AG10803 (cell line): ENCODE results near the gene AMBRA1.

Experiments used
- DNase-seq: peaks from one replicate; pipeline ENCODE4 v3.0.0; 2010; ENCODE audit warnings: low read depth
- H3K4me3 ChIP-seq: 2 replicates; pipeline ENCODE4 v1.5.1; 2011; ENCODE audit warnings: mild to moderate bottlenecking, low read length, control low read depth
- CTCF ChIP-seq: conservative IDR thresholded peaks from 2 replicates; pipeline ENCODE4 v1.5.1; 2011; ENCODE audit warnings: mild to moderate bottlenecking, low read length, control low read depth, inconsistent platforms

The AMBRA1 gene

DNA sequence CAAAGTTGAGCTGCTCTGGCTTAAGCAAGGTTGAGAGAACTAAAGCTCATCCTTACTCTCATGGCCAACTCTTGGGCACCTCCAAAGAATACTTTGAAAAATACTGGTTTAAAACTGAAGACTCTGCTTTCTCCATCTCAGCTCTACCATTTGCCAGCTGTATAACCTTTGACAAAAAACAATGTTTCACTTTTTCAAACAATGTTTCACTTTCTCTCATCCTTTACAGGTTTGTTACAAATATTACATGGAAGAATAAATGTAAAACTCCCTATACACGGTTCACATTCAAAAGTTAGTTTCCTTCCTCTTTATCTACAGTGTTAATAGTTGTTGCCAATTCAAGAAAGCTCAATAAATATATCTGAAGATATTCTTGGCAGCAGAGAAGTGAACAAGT is 19.2 kb downstream of the AMBRA1 start:
- TF ChIP-seq CTCF: no peak
- H3K4me3 ChIP-seq: no peak overlapping the region
- no peak for DNase-seq

DNA sequence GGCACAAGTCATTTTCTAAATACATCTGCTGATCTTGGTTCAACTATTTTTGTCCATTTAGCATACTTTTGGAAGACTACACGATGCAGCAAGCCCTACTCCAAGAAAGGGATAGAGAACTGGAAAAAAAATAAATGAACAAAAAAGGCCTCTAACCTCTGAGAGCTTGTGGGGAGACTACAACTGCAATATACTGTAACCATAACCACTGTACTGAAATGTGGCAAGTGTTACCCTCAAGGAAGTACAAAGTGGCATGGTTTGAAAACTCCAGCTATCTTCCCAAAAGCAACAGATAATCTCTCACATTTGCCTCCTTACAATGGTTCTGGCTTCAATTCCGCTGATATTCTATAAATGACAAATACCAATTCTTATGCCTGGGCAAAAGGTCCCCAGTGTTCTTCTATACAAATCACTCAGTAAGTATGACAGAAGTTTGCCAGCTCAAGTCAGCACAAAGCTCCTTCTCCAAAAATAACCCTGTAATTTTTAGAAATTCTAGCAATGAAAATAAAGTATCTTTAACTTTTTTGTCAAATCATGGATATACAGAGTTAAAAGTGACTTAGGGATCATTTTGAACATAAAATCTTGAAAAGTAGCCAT is 22.9 kb downstream of the AMBRA1 start:
- DNase-seq: no peak
- no peak for TF ChIP-seq CTCF
- no peak overlapping the region for H3K4me3 ChIP-seq

DNA sequence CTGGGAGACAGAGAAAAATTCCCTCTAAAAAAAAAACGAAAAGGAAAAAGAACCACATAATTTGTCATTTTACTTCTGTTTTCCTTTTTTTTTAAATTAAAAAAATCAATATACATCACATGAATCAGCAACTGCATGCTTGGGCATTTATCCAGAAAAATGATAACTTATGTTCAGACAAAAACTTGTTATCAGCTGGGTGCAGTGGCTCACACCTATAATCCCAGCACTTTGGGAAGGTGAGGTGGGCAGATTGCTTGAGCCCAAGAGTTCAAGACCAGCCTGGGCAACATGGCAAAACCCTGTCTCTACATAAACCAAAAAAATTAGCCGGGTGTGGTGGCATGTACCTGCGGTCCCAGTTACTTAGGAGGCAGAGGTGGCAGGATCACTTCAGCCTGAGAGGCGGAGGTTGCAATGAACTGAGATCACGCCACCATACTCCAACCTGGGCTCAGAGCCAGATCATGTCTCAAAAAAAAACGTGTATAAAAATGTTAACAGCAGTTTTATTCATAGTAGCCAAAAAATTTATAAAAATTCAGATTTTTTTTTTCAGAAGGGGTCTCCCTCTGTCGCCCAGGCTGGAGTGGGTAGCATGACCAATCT is 28.5 kb downstream of the AMBRA1 start:
- no peak for TF ChIP-seq CTCF
- no peak for DNase-seq
- H3K4me3 ChIP-seq: no peak overlapping the region

DNA sequence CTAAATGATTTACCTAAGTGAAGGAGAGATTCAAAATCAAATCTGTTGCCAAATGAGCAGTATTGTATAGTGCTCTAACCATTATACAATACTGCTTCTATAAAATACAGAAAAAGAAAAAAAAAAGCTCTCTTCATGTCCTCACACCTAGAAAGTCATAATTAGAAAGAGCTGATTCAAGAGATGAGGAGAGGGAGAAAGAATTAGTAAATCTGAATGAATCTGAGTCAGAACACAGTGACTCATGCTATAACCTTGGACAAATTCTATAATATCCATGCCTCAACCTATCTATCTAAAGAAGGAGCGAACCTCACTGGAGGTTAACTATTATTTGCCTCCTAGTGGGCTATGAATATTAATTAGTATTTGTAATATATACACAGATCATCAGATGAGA is 29.4 kb downstream of the AMBRA1 start:
- peak; percentile 41 for DNase-seq
- TF ChIP-seq CTCF: no peak
- H3K4me3 ChIP-seq: no peak overlapping the region

- TF ChIP-seq CTCF: no peak
- no peak overlapping the region for H3K4me3 ChIP-seq
- no peak for DNase-seq
Measured at GRCh38 chr11:46562527-46562926, 31.3 kb downstream of the AMBRA1 start.

GRCh38 chr11:46560300-46560991 is 33.4 kb downstream of the AMBRA1 start:
- peak; percentile 31 for DNase-seq
- TF ChIP-seq CTCF: no peak
- peak overlapping the region; percentile 53 for H3K4me3 ChIP-seq

- no peak for TF ChIP-seq CTCF
- no peak for DNase-seq
- H3K4me3 ChIP-seq: no peak overlapping the region
Measured at GRCh38 chr11:46559815-46560214, 34.0 kb downstream of the AMBRA1 start.
